HG02943 (cell line): ENCODE results near the gene HS3ST3B1.

ENCODE experiments used
- ATAC-seq: cut with Tn5 transposase; IDR thresholded peaks from one replicate; pipeline ENCODE4 v1.9.1; 2021; ENCODE audit warnings: mild to moderate bottlenecking, low read depth, moderate library complexity; ENCODE audit not compliant: unreplicated experiment

Gene HS3ST3B1

GRCh38 chr17:14302431-14303099 is 1.7 kb downstream of the HS3ST3B1 start:
- peak; percentile 44 for ATAC-seq

GRCh38 chr17:14303343-14304221 is 2.7 kb downstream of the HS3ST3B1 start:
- ATAC-seq = no peak

- no peak for ATAC-seq
Observed at GRCh38 chr17:14304222-14304772, 3.4 kb downstream of the HS3ST3B1 start.

GRCh38 chr17:14304773-14305517 is 4.1 kb downstream of the HS3ST3B1 start:
- no peak for ATAC-seq

- ATAC-seq = no peak
Observed at GRCh38 chr17:14305785-14306496, 5.1 kb downstream of the HS3ST3B1 start.

- no peak for ATAC-seq
Observed at GRCh38 chr17:14306596-14306995, 5.7 kb downstream of the HS3ST3B1 start.

- ATAC-seq = no peak
Observed at GRCh38 chr17:14307560-14308024, 6.7 kb downstream of the HS3ST3B1 start.

GRCh38 chr17:14308636-14308964 is 7.7 kb downstream of the HS3ST3B1 start:
- ATAC-seq = no peak

- ATAC-seq = peak; percentile 97
Observed at GRCh38 chr17:14308965-14309879, 8.3 kb downstream of the HS3ST3B1 start.

- ATAC-seq = no peak
Observed at GRCh38 chr17:14310101-14310500, 9.2 kb downstream of the HS3ST3B1 start.

GRCh38 chr17:14310605-14311004 is 9.7 kb downstream of the HS3ST3B1 start:
- ATAC-seq = no peak

- no peak for ATAC-seq
Observed at GRCh38 chr17:14311186-14311705, 10.4 kb downstream of the HS3ST3B1 start.

GRCh38 chr17:14311981-14312380 is 11.1 kb downstream of the HS3ST3B1 start:
- ATAC-seq = no peak

GRCh38 chr17:14312522-14312921 is 11.6 kb downstream of the HS3ST3B1 start:
- no peak for ATAC-seq

- ATAC-seq = no peak
Observed at GRCh38 chr17:14316126-14316832, 15.4 kb downstream of the HS3ST3B1 start.

- no peak for ATAC-seq
Observed at GRCh38 chr17:14317383-14317782, 16.5 kb downstream of the HS3ST3B1 start.

GRCh38 chr17:14318109-14318917 is 17.4 kb downstream of the HS3ST3B1 start:
- no peak for ATAC-seq

GRCh38 chr17:14318918-14319205 is 18.0 kb downstream of the HS3ST3B1 start:
- no peak for ATAC-seq
